Caco-2 (cell line): ENCODE data around the gene PM20D1. TPM values are rescaled to one million over a fixed set of nuclear protein-coding genes. Genes with fewer than 3 reads are reported as not detected.

Experiments
- BruUV-seq: library from RNA; stranded (reverse); fragments of 400-500 nt; replicated peaks from 2 replicates; lab custom pipeline; 2021; lab: Mats Ljungman, UMichigan
- CTCF ChIA-PET: fragments of 300-600 bp; sonication (Branson Sonifier 250); formaldehyde crosslinking; loops from one replicate; lab custom pipeline; 2022; ENCODE audit warnings: antibody characterized with exemption; lab: Charles Lee
- POLR2A ChIA-PET: fragments of 300-600 bp; sonication (Branson Sonifier 250); formaldehyde crosslinking; loops from one replicate; lab custom pipeline; 2022; ENCODE audit warnings: antibody characterized with exemption; lab: Charles Lee
- DNase-seq, 2 experiments: peaks; one replicate each; pipeline versions ENCODE4 v3.0.0 to v3.0.0-alpha.2; 2020 to 2022
- H3K27me3 ChIP-seq: replicated peaks from 2 replicates; pipeline ENCODE4 v1.6.0; 2011; ENCODE audit warnings: low read length; ENCODE audit not compliant: control insufficient read depth, insufficient read depth
- H3K36me3 ChIP-seq: 2 replicates; pipeline ENCODE4 v1.5.1; 2011; ENCODE audit warnings: low read length; ENCODE audit not compliant: control insufficient read depth, insufficient read depth
- H3K4me1 ChIP-seq: fragments of 250-450 bp; sonication (Bioruptor Pico); 2 replicates; pipeline ENCODE4 v1.5.1; 2020; ENCODE audit warnings: mild to moderate bottlenecking
- H3K4me3 ChIP-seq: 2 replicates; pipeline ENCODE4 v1.5.1; 2011; ENCODE audit warnings: low read depth, mild to moderate bottlenecking, control low read depth, low read length
- H3K9me3 ChIP-seq: fragments of 250-450 bp; sonication (Bioruptor Pico); 2 replicates; pipeline ENCODE4 v1.5.1; 2020; ENCODE audit warnings: mild to moderate bottlenecking, moderate library complexity
- H3K27ac Mint-ChIP-seq: one replicate; pipeline ENCODE4 v1.8.0; 2022; ENCODE audit warnings: mixed read lengths; ENCODE audit not compliant: unreplicated experiment
- H3K27me3 Mint-ChIP-seq: one replicate; pipeline ENCODE4 v1.8.0; 2022; ENCODE audit warnings: mixed read lengths; ENCODE audit not compliant: insufficient read depth, unreplicated experiment
- H3K36me3 Mint-ChIP-seq: one replicate; pipeline ENCODE4 v1.8.0; 2022; ENCODE audit warnings: mild to moderate bottlenecking, mixed read lengths; ENCODE audit not compliant: insufficient read depth, unreplicated experiment
- H3K4me1 Mint-ChIP-seq: one replicate; pipeline ENCODE4 v1.8.0; 2022; ENCODE audit warnings: low read depth, mixed read lengths; ENCODE audit not compliant: unreplicated experiment
- H3K4me3 Mint-ChIP-seq: one replicate; pipeline ENCODE4 v1.8.0; 2022; ENCODE audit warnings: mild to moderate bottlenecking, moderate library complexity, mixed read lengths; ENCODE audit not compliant: unreplicated experiment
- H3K9me3 Mint-ChIP-seq: one replicate; pipeline ENCODE4 v1.8.0; 2022; ENCODE audit warnings: mixed read lengths; ENCODE audit not compliant: unreplicated experiment
- CTCF ChIP-seq, 2 experiments: fragments of 200-600 bp in 1 of 2; IDR thresholded peaks; 1 replicate in 1 of 2; 2 replicates in 1 of 2; pipeline versions ENCODE4 v1.5.1 to v1.8.0; 2011 to 2022; ENCODE audit warnings: antibody characterized with exemption in 1 of 2, control low read depth in 1 of 2, inconsistent platforms in 1 of 2, low read depth in 1 of 2, low read length in 1 of 2, mild to moderate bottlenecking in 1 of 2, moderate library complexity in 1 of 2; ENCODE audit not compliant: insufficient read depth in 1 of 2, severe bottlenecking in 1 of 2, unreplicated experiment in 1 of 2
- intact Hi-C: fragments of 100-400 bp; cut with micrococcal nuclease; formaldehyde crosslinking; loops from one replicate; pipeline ENCODE4 v1.10.0; 2022; ENCODE audit not compliant: unreplicated experiment
- total RNA-seq: library from RNA; stranded (reverse); gene quantifications from 2 replicates; pipeline ENCODE4 v1.2.3, GENCODE V29; 2022

The PM20D1 gene
- total RNA-seq, 1 experiment from 2014 or later = not detected

- no peaks in the 10 kb centered on the region for H3K36me3 ChIP-seq
- H3K4me3 Mint-ChIP-seq = no peak overlapping the region
Measured at GRCh38 chr1:205792961-205793673, 56.8 kb downstream of the PM20D1 start.

GRCh38 chr1:205792481-205792881, 57.5 kb downstream of the PM20D1 start:
- Mint-ChIP-seq H3K36me3 (no peaks in the 10 kb centered on the region), H3K4me1 (no peaks in the 10 kb centered on the region), H3K27ac (no peak overlapping the region), H3K4me3 (no peak overlapping the region), H3K27me3 (no peaks in the 10 kb centered on the region), H3K9me3 (no peaks in the 10 kb centered on the region)
- Histone ChIP-seq H3K36me3 (no peaks in the 10 kb centered on the region), H3K9me3 (no peaks in the 10 kb centered on the region), H3K4me3 (no peak overlapping the region), H3K27me3 (no peaks in the 10 kb centered on the region), H3K4me1 (no peaks in the 10 kb centered on the region)
- POLR2A ChIA-PET = no interaction called here
- CTCF ChIA-PET = interaction anchor here (0.6 to 4.3 kb wide), 5 partner anchors 17 to 314 kb away, joined by 3 to 98 read pairs (median 5); partner anchors contain the start of gene RAB29
- DNase-seq = no peak
- no peak for TF ChIP-seq CTCF (IDR thresholded peaks at IDR 0.05; ENCODE audit: insufficient read depth in 1 of 2, low read depth in 1 of 2, low read length in 1 of 2, severe bottlenecking in 1 of 2, unreplicated experiment in 1 of 2)
- intact Hi-C loops = no loop called here
- BruUV-seq = no TSS peak

More at GRCh38 chr1:205792961-205793673, 56.8 kb downstream of the PM20D1 start:
- Mint-ChIP-seq H3K9me3 (no peaks in the 10 kb centered on the region), H3K4me1 (no peaks in the 10 kb centered on the region), H3K27me3 (no peaks in the 10 kb centered on the region), H3K27ac (no peak overlapping the region), H3K36me3 (no peaks in the 10 kb centered on the region)
- ChIA-PET POLR2A (no interaction called here), CTCF (interaction anchor here (1.3 to 4.3 kb wide), 3 partner anchors 18 to 184 kb away, joined by 3 to 98 read pairs (median 5); partner anchors contain the start of gene RAB29)
- no peaks in the 10 kb centered on the region for H3K27me3 ChIP-seq
- intact Hi-C loops = no loop called here
- no peak for DNase-seq
- H3K4me3 ChIP-seq = no peak overlapping the region
- H3K4me1 ChIP-seq = no peaks in the 10 kb centered on the region
- no peak for TF ChIP-seq CTCF (IDR thresholded peaks at IDR 0.05; ENCODE audit: insufficient read depth in 1 of 2, low read depth in 1 of 2, low read length in 1 of 2, severe bottlenecking in 1 of 2, unreplicated experiment in 1 of 2)
- no peaks in the 10 kb centered on the region for H3K9me3 ChIP-seq
- BruUV-seq = no TSS peak

DNA sequence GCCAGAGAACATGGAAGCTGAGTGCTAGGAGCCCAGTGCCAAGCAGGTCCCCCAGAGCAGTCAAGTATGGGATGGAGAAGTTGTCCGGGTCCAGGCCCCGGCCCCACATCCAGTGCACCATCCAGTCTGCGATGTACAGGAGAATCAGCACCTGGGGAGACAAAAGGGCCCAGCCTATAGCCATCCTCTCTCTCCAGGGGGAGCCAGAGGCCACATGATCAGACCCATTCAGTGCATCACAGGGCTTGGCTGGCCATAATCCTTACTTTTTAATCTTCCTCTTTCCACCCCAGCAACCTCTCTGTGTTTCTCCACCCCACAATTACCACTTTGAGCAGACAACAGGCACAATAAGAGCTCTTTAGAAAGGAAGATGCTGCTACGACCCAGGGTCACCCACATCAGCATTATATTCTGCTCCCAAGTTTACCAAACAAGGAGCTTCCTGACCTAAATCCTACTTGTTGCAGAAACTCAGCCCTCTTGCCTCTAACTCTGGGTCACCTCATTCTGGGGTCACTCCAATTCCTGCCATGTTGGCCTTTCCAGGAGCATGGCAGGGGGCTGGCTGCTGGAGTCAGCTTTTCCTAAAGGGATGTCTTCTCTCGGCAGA, 58.3 kb downstream of the PM20D1 start:
- Histone ChIP-seq H3K27me3 (no peaks in the 10 kb centered on the region), H3K36me3 (no peaks in the 10 kb centered on the region), H3K4me3 (no peak overlapping the region), H3K4me1 (no peaks in the 10 kb centered on the region), H3K9me3 (no peaks in the 10 kb centered on the region)
- intact Hi-C loops = loop anchor here (1.0 kb wide), 4 partner anchors 116 to 315 kb away; no protein-coding TSS in a partner anchor
- no peaks in the 10 kb centered on the region for H3K9me3 Mint-ChIP-seq
- ChIA-PET POLR2A (no interaction called here), CTCF (interaction anchor here (0.6 to 4.3 kb wide), 5 partner anchors 16 to 315 kb away, joined by 3 to 98 read pairs (median 5); partner anchors contain the start of gene RAB29)
- no TSS peak for BruUV-seq
- no peak overlapping the region for H3K27ac Mint-ChIP-seq
- peak; percentile 56 to 75 for DNase-seq
- no peaks in the 10 kb centered on the region for H3K4me1 Mint-ChIP-seq
- H3K36me3 Mint-ChIP-seq = no peaks in the 10 kb centered on the region
- H3K4me3 Mint-ChIP-seq = no peak overlapping the region
- no peaks in the 10 kb centered on the region for H3K27me3 Mint-ChIP-seq
- TF ChIP-seq CTCF (IDR thresholded peaks at IDR 0.05; ENCODE audit: insufficient read depth in 1 of 2, low read depth in 1 of 2, low read length in 1 of 2, severe bottlenecking in 1 of 2, unreplicated experiment in 1 of 2) = peak; percentile 90
